Measurements from ENCODE around the gene CFAP46.
"Not testable (repeated sequence)": the region's sequence is repeated elsewhere in the genome, so short reads cannot be mapped to it uniquely, and the experiment has no call there.

Gene CFAP46

GRCh38 chr10:132774902-132775863, 167.2 kb downstream of the CFAP46 start:
- Histone ChIP-seq H3K9ac (ENCODE audit: low read length) (no peak overlapping the region), H3K27me3 (ENCODE audit: control insufficient read depth in 1 of 2, insufficient read depth in 2 of 2, low read length in 2 of 2) (peaks cover 0 to 4% of the 10 kb centered on the region in 2 donors), H3K27ac (ENCODE audit: low read depth, low read length) (no peak overlapping the region), H3K4me3 (ENCODE audit: low read depth in 1 of 2, low read length in 2 of 2) (no peak overlapping the region), H3K36me3 (ENCODE audit: insufficient read depth, low read length) (peaks cover 10% of the 10 kb centered on the region), H3K4me1 (ENCODE audit: insufficient read depth, low read length) (no peaks in the 10 kb centered on the region), H3K9me3 (ENCODE audit: low read length) (no peaks in the 10 kb centered on the region)

DNA sequence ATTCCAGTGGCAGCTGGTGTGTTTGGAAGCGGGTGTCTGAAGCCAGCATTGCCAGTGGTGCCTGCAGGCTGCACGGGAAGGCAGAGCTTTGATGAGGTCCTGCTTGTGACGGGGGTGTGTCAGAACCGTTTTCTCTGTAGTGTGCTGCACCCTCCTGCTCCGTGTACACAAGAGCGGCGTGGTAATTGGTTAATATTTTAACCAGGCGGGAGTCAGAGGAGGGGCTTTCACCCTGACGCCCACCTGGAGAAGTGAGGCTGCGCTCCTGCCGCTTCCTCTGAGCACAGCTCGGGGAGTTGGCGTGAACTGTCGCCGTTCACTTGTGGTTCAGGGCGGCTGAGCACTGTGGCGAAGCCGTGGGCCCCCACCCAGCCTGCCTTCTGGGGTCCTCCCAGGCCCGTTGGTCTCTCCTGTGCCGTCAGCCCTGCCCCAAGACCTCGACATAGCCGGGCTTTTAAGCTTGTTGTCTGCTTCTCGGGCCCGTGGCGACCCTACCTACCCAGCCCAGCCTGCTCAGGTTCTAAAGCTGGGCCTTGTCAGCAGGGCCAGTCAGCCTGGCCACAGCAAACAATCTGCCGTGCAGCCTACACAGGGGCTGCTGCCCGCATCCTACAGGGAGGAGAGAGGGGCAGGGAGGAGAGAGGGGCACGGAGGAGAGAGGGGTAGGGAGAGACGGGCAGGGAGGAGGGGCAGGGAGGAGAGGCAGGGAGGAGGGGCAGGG, 168.0 kb downstream of the CFAP46 start:
- Histone ChIP-seq H3K9ac (ENCODE audit: low read length) (no peak overlapping the region), H3K4me3 (ENCODE audit: low read depth in 1 of 2, low read length in 2 of 2) (no peak overlapping the region), H3K4me1 (ENCODE audit: insufficient read depth, low read length) (no peaks in the 10 kb centered on the region), H3K27ac (ENCODE audit: low read depth, low read length) (no peak overlapping the region), H3K9me3 (ENCODE audit: low read length) (no peaks in the 10 kb centered on the region), H3K27me3 (ENCODE audit: control insufficient read depth in 1 of 2, insufficient read depth in 2 of 2, low read length in 2 of 2) (peaks cover 0 to 4% of the 10 kb centered on the region in 2 donors), H3K36me3 (ENCODE audit: insufficient read depth, low read length) (peaks cover 10% of the 10 kb centered on the region)

- H3K36me3 ChIP-seq (ENCODE audit: insufficient read depth, low read length) = peaks cover 15% of the 10 kb centered on the region
- not testable (repeated sequence) for H3K9ac ChIP-seq (ENCODE audit: low read length); H3K9me3 ChIP-seq (ENCODE audit: low read length); H3K4me3 ChIP-seq (ENCODE audit: low read depth in 1 of 2, low read length in 2 of 2); H3K27ac ChIP-seq (ENCODE audit: low read depth, low read length); H3K4me1 ChIP-seq (ENCODE audit: insufficient read depth, low read length); H3K27me3 ChIP-seq (ENCODE audit: control insufficient read depth in 1 of 2, insufficient read depth in 2 of 2, low read length in 2 of 2)
Measured at GRCh38 chr10:132772816-132773215, 169.6 kb downstream of the CFAP46 start.

DNA sequence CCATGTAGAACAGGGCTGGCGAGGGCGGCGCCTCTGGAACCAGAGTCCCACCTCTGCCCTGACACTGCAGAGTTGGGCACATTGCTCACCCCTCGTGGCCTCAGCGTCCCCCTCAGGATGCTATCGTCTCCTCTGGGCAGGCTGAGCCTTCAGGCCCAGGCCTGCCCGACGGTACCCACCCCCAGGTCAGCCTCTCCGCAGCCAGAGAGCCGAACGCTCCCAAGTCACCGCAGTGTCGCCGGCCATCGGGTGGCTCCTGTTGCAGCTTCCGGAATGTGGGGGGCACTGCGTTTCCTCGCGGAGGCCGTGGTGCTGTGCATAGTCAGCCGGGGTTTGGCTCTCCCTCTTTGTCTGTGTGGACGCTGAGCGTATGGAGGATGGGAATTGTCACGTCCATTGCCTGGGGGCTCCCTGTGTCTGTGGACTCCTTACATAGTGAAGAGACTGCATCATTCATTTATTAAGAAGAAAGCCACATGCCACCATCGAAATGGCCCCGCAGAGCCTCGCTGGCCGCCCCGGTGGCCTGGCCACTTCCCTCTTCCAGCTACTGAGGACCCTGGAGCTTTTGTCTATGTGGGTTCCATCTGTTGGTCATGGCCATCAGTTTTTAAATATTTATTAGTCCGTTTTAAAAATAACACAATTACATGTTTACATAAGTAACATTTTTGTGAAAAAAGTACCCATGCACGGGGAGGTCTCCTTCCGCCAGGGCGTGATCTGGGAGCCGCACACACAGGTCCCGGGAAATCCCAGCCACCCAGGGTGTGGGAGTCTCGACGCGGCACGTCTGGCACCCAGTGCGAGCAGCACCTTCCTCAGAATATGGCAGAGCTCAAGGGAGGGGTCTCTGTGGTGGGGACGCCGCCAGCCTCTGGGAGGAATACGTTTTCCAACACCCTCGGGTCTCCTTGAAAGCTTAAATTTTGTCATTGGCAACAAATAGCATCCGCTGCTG, 172.0 kb downstream of the CFAP46 start:
- no peak overlapping the region for H3K9ac ChIP-seq (ENCODE audit: low read length)
- peaks cover 20% of the 10 kb centered on the region for H3K36me3 ChIP-seq (ENCODE audit: insufficient read depth, low read length)
- H3K4me3 ChIP-seq (ENCODE audit: low read depth in 1 of 2, low read length in 2 of 2) = no peak overlapping the region
- H3K9me3 ChIP-seq (ENCODE audit: low read length) = no peaks in the 10 kb centered on the region
- peaks cover 0 to 4% of the 10 kb centered on the region in 2 donors for H3K27me3 ChIP-seq (ENCODE audit: control insufficient read depth in 1 of 2, insufficient read depth in 2 of 2, low read length in 2 of 2)
- H3K4me1 ChIP-seq (ENCODE audit: insufficient read depth, low read length) = no peaks in the 10 kb centered on the region
- H3K27ac ChIP-seq (ENCODE audit: low read depth, low read length) = no peak overlapping the region

- Histone ChIP-seq H3K27me3 (ENCODE audit: control insufficient read depth in 1 of 2, insufficient read depth in 2 of 2, low read length in 2 of 2) (peaks cover 0 to 3% of the 10 kb centered on the region in 2 donors), H3K9me3 (ENCODE audit: low read length) (no peaks in the 10 kb centered on the region), H3K4me3 (ENCODE audit: low read depth in 1 of 2, low read length in 2 of 2) (no peak overlapping the region), H3K4me1 (ENCODE audit: insufficient read depth, low read length) (no peaks in the 10 kb centered on the region), H3K9ac (ENCODE audit: low read length) (no peak overlapping the region), H3K36me3 (ENCODE audit: insufficient read depth, low read length) (peaks cover 21% of the 10 kb centered on the region), H3K27ac (ENCODE audit: low read depth, low read length) (no peak overlapping the region)
Measured at GRCh38 chr10:132768346-132769248, 173.8 kb downstream of the CFAP46 start.

- no peak overlapping the region for H3K27ac ChIP-seq (ENCODE audit: low read depth, low read length)
Measured at GRCh38 chr10:132766291-132766690, 176.1 kb downstream of the CFAP46 start.

DNA sequence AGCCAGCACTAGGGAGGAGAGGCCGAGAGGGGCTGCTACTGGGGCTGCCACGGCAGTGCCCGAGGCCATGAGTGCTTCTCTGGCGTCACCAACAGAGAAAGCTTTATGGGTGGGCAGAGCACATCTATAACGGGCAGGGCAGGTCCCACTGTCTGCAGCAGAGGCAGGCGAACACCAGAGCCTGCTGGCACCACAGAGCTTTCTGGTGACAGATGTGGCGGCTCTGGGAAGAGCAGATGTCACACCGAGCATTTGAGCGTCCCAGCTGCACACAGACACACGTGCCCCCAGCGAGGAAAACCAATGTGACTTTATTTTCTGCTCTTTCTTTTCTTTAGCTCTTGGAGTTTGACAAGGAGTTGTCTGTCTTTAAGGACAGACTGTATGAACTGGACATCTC, 176.9 kb downstream of the CFAP46 start:
- no peak overlapping the region for H3K9ac ChIP-seq (ENCODE audit: low read length)
- no peaks in the 10 kb centered on the region for H3K9me3 ChIP-seq (ENCODE audit: low read length)
- no peak overlapping the region for H3K4me3 ChIP-seq (ENCODE audit: low read depth in 1 of 2, low read length in 2 of 2)
- H3K4me1 ChIP-seq (ENCODE audit: insufficient read depth, low read length) = no peaks in the 10 kb centered on the region
- H3K27ac ChIP-seq (ENCODE audit: low read depth, low read length) = no peak overlapping the region
- H3K27me3 ChIP-seq (ENCODE audit: control insufficient read depth in 1 of 2, insufficient read depth in 2 of 2, low read length in 2 of 2) = no peaks in the 10 kb centered on the region
- peaks cover 28% of the 10 kb centered on the region for H3K36me3 ChIP-seq (ENCODE audit: insufficient read depth, low read length)

More at GRCh38 chr10:132766291-132766690, 176.1 kb downstream of the CFAP46 start:
- Histone ChIP-seq H3K4me3 (ENCODE audit: low read depth in 1 of 2, low read length in 2 of 2) (no peak overlapping the region), H3K27me3 (ENCODE audit: control insufficient read depth in 1 of 2, insufficient read depth in 2 of 2, low read length in 2 of 2) (no peaks in the 10 kb centered on the region), H3K4me1 (ENCODE audit: insufficient read depth, low read length) (no peaks in the 10 kb centered on the region), H3K9ac (ENCODE audit: low read length) (no peak overlapping the region), H3K36me3 (ENCODE audit: insufficient read depth, low read length) (peaks cover 28% of the 10 kb centered on the region), H3K9me3 (ENCODE audit: low read length) (no peaks in the 10 kb centered on the region)

GRCh38 chr10:132764108-132764507, 178.3 kb downstream of the CFAP46 start:
- Histone ChIP-seq H3K36me3 (ENCODE audit: insufficient read depth, low read length) (peaks cover 28% of the 10 kb centered on the region), H3K4me1 (ENCODE audit: insufficient read depth, low read length) (no peaks in the 10 kb centered on the region), H3K4me3 (ENCODE audit: low read depth in 1 of 2, low read length in 2 of 2) (no peak overlapping the region), H3K27me3 (ENCODE audit: control insufficient read depth in 1 of 2, insufficient read depth in 2 of 2, low read length in 2 of 2) (no peaks in the 10 kb centered on the region), H3K9ac (ENCODE audit: low read length) (no peak overlapping the region), H3K27ac (ENCODE audit: low read depth, low read length) (no peak overlapping the region), H3K9me3 (ENCODE audit: low read length) (no peaks in the 10 kb centered on the region)

- H3K9ac ChIP-seq (ENCODE audit: low read length) = no peak overlapping the region
- H3K27me3 ChIP-seq (ENCODE audit: control insufficient read depth in 1 of 2, insufficient read depth in 2 of 2, low read length in 2 of 2) = no peaks in the 10 kb centered on the region
- H3K4me3 ChIP-seq (ENCODE audit: low read depth in 1 of 2, low read length in 2 of 2) = no peak overlapping the region
- H3K36me3 ChIP-seq (ENCODE audit: insufficient read depth, low read length) = peaks cover 28% of the 10 kb centered on the region
- no peaks in the 10 kb centered on the region for H3K9me3 ChIP-seq (ENCODE audit: low read length)
- no peaks in the 10 kb centered on the region for H3K4me1 ChIP-seq (ENCODE audit: insufficient read depth, low read length)
- no peak overlapping the region for H3K27ac ChIP-seq (ENCODE audit: low read depth, low read length)
Measured at GRCh38 chr10:132763545-132763944, 178.8 kb downstream of the CFAP46 start.

GRCh38 chr10:132762267-132762666, 180.1 kb downstream of the CFAP46 start:
- no peaks in the 10 kb centered on the region for H3K4me1 ChIP-seq (ENCODE audit: insufficient read depth, low read length)
- no peak overlapping the region for H3K9ac ChIP-seq (ENCODE audit: low read length)
- no peaks in the 10 kb centered on the region for H3K9me3 ChIP-seq (ENCODE audit: low read length)
- H3K27me3 ChIP-seq (ENCODE audit: control insufficient read depth in 1 of 2, insufficient read depth in 2 of 2, low read length in 2 of 2) = no peaks in the 10 kb centered on the region
- H3K27ac ChIP-seq (ENCODE audit: low read depth, low read length) = no peak overlapping the region
- peaks cover 26% of the 10 kb centered on the region for H3K36me3 ChIP-seq (ENCODE audit: insufficient read depth, low read length)
- H3K4me3 ChIP-seq (ENCODE audit: low read depth in 1 of 2, low read length in 2 of 2) = no peak overlapping the region
